HG03064 (cell line): Measurements from ENCODE around the gene PRCP.
A peak's percentile ranks its signal among the peaks of the same experiment; 100 is the strongest.
"Not testable (repeated sequence)": the region's sequence is repeated elsewhere in the genome, so short reads cannot be mapped to it uniquely, and the experiment has no call there.

ENCODE experiments used
- ATAC-seq: cut with Tn5 transposase; IDR thresholded peaks from one replicate; pipeline ENCODE4 v1.9.1; 2021; ENCODE audit warnings: low read depth; ENCODE audit not compliant: unreplicated experiment

PRCP gene

GRCh38 chr11:82900277-82901164, at the start of gene PRCP:
Gene PRCP (minus strand): TSS chr11:82900430. CDS start chr11:82900402, 28 bp downstream.
- ATAC-seq: peak; percentile 80

- no peak for ATAC-seq
Measured at GRCh38 chr11:82949352-82949751, 49.1 kb upstream of the PRCP start.

- no peak for ATAC-seq
Measured at GRCh38 chr11:82945682-82946081, 45.5 kb upstream of the PRCP start.

GRCh38 chr11:82945041-82945440, 44.8 kb upstream of the PRCP start:
- ATAC-seq: not testable (repeated sequence)

GRCh38 chr11:82944198-82944597, 44.0 kb upstream of the PRCP start:
- no peak for ATAC-seq

- not testable (repeated sequence) for ATAC-seq
Measured at GRCh38 chr11:82943430-82943829, 43.2 kb upstream of the PRCP start.

- ATAC-seq: no peak
Measured at GRCh38 chr11:82942376-82942775, 42.1 kb upstream of the PRCP start.

- ATAC-seq: no peak
Measured at GRCh38 chr11:82939456-82939855, 39.2 kb upstream of the PRCP start.

- ATAC-seq: no peak
Measured at GRCh38 chr11:82937554-82937953, 37.3 kb upstream of the PRCP start.

- ATAC-seq: no peak
Measured at GRCh38 chr11:82936261-82936660, 36.0 kb upstream of the PRCP start.

- no peak for ATAC-seq
Measured at GRCh38 chr11:82932564-82932963, 32.3 kb upstream of the PRCP start.

- no peak for ATAC-seq
Measured at GRCh38 chr11:82930734-82931133, 30.5 kb upstream of the PRCP start.

GRCh38 chr11:82930229-82930628, 30.0 kb upstream of the PRCP start:
- ATAC-seq: no peak

GRCh38 chr11:82929121-82929520, 28.9 kb upstream of the PRCP start:
- ATAC-seq: no peak

GRCh38 chr11:82927264-82927880, 27.1 kb upstream of the PRCP start:
- ATAC-seq: peak; percentile 60

- ATAC-seq: peak; percentile 61
Measured at GRCh38 chr11:82924522-82925224, 24.4 kb upstream of the PRCP start.

- ATAC-seq: not testable (repeated sequence)
Measured at GRCh38 chr11:82922396-82923173, 22.4 kb upstream of the PRCP start.

GRCh38 chr11:82920227-82920626, 20.0 kb upstream of the PRCP start:
- not testable (repeated sequence) for ATAC-seq

- not testable (repeated sequence) for ATAC-seq
Measured at GRCh38 chr11:82919786-82920185, 19.6 kb upstream of the PRCP start.

- ATAC-seq: no peak
Measured at GRCh38 chr11:82909015-82909640, 8.9 kb upstream of the PRCP start.
